Measurements from ENCODE around the gene CNTN6.

Gene CNTN6

DNA sequence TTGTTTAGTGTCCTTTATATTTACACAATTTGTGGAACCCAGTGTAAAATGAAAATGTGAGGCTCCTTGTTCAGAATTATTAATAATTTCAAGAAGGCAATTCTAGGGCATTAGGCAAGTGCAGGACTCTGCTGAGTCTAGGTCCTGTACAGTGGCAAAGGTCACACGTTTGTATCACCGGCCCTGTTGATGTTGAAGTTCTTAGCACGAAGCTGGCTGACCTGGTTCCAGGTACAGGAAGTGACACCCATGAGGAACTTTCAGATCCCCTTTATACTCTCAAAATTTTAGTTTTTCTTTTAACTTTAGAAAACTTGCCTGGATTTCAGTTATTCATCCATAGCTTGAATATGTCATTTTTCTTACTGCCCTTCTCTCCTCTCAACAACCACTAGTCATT is 349.4 kb downstream of the CNTN6 start:
- DNase-seq: no peak
- no peak overlapping the region for H2AK5ac ChIP-seq (ENCODE audit: low read length, severe bottlenecking)
- H3K27ac ChIP-seq (ENCODE audit: low read length, poor library complexity, severe bottlenecking): no peak overlapping the region
- H2AFZ ChIP-seq (ENCODE audit: low read depth, low read length): no peak overlapping the region
- no peak overlapping the region for H3K4me3 ChIP-seq (ENCODE audit: insufficient read depth in 1 of 2, low read depth in 1 of 2, low read length in 2 of 2)
- no peak overlapping the region for H3K23ac ChIP-seq (ENCODE audit: low read length in 2 of 2)
- no peak overlapping the region for H2BK120ac ChIP-seq (ENCODE audit: low read depth, low read length)
- no peak overlapping the region for H2BK5ac ChIP-seq (ENCODE audit: low read depth, low read length, poor library complexity, severe bottlenecking)
- no peak overlapping the region for H3K14ac ChIP-seq (ENCODE audit: low read length in 2 of 2)
- H3K79me1 ChIP-seq (replicated peaks; ENCODE audit: low read length, poor library complexity, severe bottlenecking): no peaks in the 10 kb centered on the region
- H3K4me2 ChIP-seq (ENCODE audit: low read length, poor library complexity, severe bottlenecking): no peak overlapping the region
- H3K36me3 ChIP-seq (ENCODE audit: control insufficient read depth in 1 of 2, insufficient read depth in 2 of 2, low read depth in 1 of 2, low read length in 2 of 2): no peaks in the 10 kb centered on the region
- H3K4me1 ChIP-seq (ENCODE audit: control insufficient read depth, insufficient read depth, low read depth, low read length): no peaks in the 10 kb centered on the region
- H3K9me3 ChIP-seq (ENCODE audit: control insufficient read depth, low read length): peaks cover 3% of the 10 kb centered on the region
- WGBS: 52% methylated on average over 3 of the region's 3 CpGs
- H3K18ac ChIP-seq (ENCODE audit: low read depth in 1 of 2, low read length in 2 of 2): no peak overlapping the region
- H2BK15ac ChIP-seq (ENCODE audit: low read depth, poor library complexity, severe bottlenecking): no peak overlapping the region
- H3K27me3 ChIP-seq (ENCODE audit: control insufficient read depth in 1 of 2, insufficient read depth in 1 of 2, low read length in 2 of 2): no peaks in the 10 kb centered on the region
- no peak overlapping the region for H3K4ac ChIP-seq (ENCODE audit: low read depth in 1 of 2, low read length in 2 of 2)
- H2BK12ac ChIP-seq (ENCODE audit: low read length in 2 of 2): no peak overlapping the region
- no peak overlapping the region for H4K91ac ChIP-seq (ENCODE audit: low read length)
- H3K9ac ChIP-seq (ENCODE audit: low read length): no peak overlapping the region
- H4K8ac ChIP-seq (ENCODE audit: low read length): no peak overlapping the region

DNA sequence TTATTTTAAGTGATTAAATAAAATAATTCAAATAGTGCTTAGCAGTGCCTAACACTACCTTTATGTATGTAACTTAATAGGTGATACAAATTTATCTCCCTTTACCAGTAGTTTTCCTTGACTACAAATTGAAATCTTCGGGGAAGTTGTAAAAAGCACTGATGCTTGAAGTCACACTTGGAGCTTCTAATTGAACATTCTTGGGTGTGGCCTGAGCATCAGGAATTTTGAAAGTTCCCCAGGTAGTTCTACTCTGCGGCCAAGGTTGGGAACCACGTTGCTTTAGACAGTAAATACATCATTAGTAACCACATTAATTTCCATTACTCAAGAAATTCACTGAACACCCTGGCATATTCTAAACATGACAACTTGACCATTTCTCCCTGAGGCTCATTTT is 351.4 kb downstream of the CNTN6 start:
- H3K9me3 ChIP-seq (ENCODE audit: control insufficient read depth, low read length): peaks cover 3% of the 10 kb centered on the region
- no peak overlapping the region for H3K27ac ChIP-seq (ENCODE audit: low read length, poor library complexity, severe bottlenecking)
- no peak overlapping the region for H2BK15ac ChIP-seq (ENCODE audit: low read depth, poor library complexity, severe bottlenecking)
- no peak overlapping the region for H3K23ac ChIP-seq (ENCODE audit: low read length in 2 of 2)
- H4K91ac ChIP-seq (ENCODE audit: low read length): no peak overlapping the region
- no peak overlapping the region for H2BK5ac ChIP-seq (ENCODE audit: low read depth, low read length, poor library complexity, severe bottlenecking)
- no peak for DNase-seq
- no peak overlapping the region for H3K18ac ChIP-seq (ENCODE audit: low read depth in 1 of 2, low read length in 2 of 2)
- no peak overlapping the region for H2AFZ ChIP-seq (ENCODE audit: low read depth, low read length)
- no peak overlapping the region for H3K14ac ChIP-seq (ENCODE audit: low read length in 2 of 2)
- H3K4me1 ChIP-seq (ENCODE audit: control insufficient read depth, insufficient read depth, low read depth, low read length): no peaks in the 10 kb centered on the region
- no peak overlapping the region for H3K4me3 ChIP-seq (ENCODE audit: insufficient read depth in 1 of 2, low read depth in 1 of 2, low read length in 2 of 2)
- no peaks in the 10 kb centered on the region for H3K79me1 ChIP-seq (replicated peaks; ENCODE audit: low read length, poor library complexity, severe bottlenecking)
- no peaks in the 10 kb centered on the region for H3K27me3 ChIP-seq (ENCODE audit: control insufficient read depth in 1 of 2, insufficient read depth in 1 of 2, low read length in 2 of 2)
- no peak overlapping the region for H3K9ac ChIP-seq (ENCODE audit: low read length)
- no peak overlapping the region for H3K4me2 ChIP-seq (ENCODE audit: low read length, poor library complexity, severe bottlenecking)
- H2AK5ac ChIP-seq (ENCODE audit: low read length, severe bottlenecking): no peak overlapping the region
- H2BK12ac ChIP-seq (ENCODE audit: low read length in 2 of 2): no peak overlapping the region
- 51% methylated on average over 3 of the region's 3 CpGs for WGBS
- no peak overlapping the region for H2BK120ac ChIP-seq (ENCODE audit: low read depth, low read length)
- H3K4ac ChIP-seq (ENCODE audit: low read depth in 1 of 2, low read length in 2 of 2): no peak overlapping the region
- H3K36me3 ChIP-seq (ENCODE audit: control insufficient read depth in 1 of 2, insufficient read depth in 2 of 2, low read depth in 1 of 2, low read length in 2 of 2): no peaks in the 10 kb centered on the region
- H4K8ac ChIP-seq (ENCODE audit: low read length): no peak overlapping the region

DNA sequence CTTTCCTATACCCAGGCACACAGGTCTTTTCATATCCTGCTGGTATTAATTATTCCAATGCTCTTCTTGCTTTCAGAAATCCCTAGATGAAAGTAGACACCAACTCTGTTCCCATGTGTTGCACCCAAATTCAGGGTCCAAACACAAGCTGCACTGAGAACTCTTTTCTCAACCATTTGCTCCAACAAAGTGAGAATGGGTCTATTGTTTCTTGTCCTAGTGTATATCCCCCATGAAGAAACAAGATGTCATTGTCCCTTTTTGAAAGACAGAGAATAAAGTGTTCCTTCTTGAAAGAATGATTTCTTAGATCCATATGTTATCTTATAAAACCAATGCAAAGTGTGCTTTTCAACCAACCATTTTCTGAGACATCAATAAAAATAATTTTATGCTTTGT is 353.7 kb downstream of the CNTN6 start:
- Histone ChIP-seq H2BK15ac (ENCODE audit: low read depth, poor library complexity, severe bottlenecking) (no peak overlapping the region), H2BK5ac (ENCODE audit: low read depth, low read length, poor library complexity, severe bottlenecking) (no peak overlapping the region), H3K9ac (ENCODE audit: low read length) (no peak overlapping the region), H4K8ac (ENCODE audit: low read length) (no peak overlapping the region), H3K4ac (ENCODE audit: low read depth in 1 of 2, low read length in 2 of 2) (no peak overlapping the region), H2BK12ac (ENCODE audit: low read length in 2 of 2) (no peak overlapping the region), H4K91ac (ENCODE audit: low read length) (no peak overlapping the region), H3K9me3 (ENCODE audit: control insufficient read depth, low read length) (no peaks in the 10 kb centered on the region), H3K27ac (ENCODE audit: low read length, poor library complexity, severe bottlenecking) (no peak overlapping the region), H2BK120ac (ENCODE audit: low read depth, low read length) (no peak overlapping the region), H3K79me1 (replicated peaks; ENCODE audit: low read length, poor library complexity, severe bottlenecking) (no peaks in the 10 kb centered on the region), H3K36me3 (ENCODE audit: control insufficient read depth in 1 of 2, insufficient read depth in 2 of 2, low read depth in 1 of 2, low read length in 2 of 2) (no peaks in the 10 kb centered on the region), H2AK5ac (ENCODE audit: low read length, severe bottlenecking) (no peak overlapping the region), H3K4me3 (ENCODE audit: insufficient read depth in 1 of 2, low read depth in 1 of 2, low read length in 2 of 2) (no peak overlapping the region), H3K23ac (ENCODE audit: low read length in 2 of 2) (no peak overlapping the region), H2AFZ (ENCODE audit: low read depth, low read length) (no peak overlapping the region), H3K4me1 (ENCODE audit: control insufficient read depth, insufficient read depth, low read depth, low read length) (no peaks in the 10 kb centered on the region), H3K27me3 (ENCODE audit: control insufficient read depth in 1 of 2, insufficient read depth in 1 of 2, low read length in 2 of 2) (no peaks in the 10 kb centered on the region), H3K18ac (ENCODE audit: low read depth in 1 of 2, low read length in 2 of 2) (no peak overlapping the region), H3K14ac (ENCODE audit: low read length in 2 of 2) (no peak overlapping the region), H3K4me2 (ENCODE audit: low read length, poor library complexity, severe bottlenecking) (no peak overlapping the region)
- DNase-seq: no peak

DNA sequence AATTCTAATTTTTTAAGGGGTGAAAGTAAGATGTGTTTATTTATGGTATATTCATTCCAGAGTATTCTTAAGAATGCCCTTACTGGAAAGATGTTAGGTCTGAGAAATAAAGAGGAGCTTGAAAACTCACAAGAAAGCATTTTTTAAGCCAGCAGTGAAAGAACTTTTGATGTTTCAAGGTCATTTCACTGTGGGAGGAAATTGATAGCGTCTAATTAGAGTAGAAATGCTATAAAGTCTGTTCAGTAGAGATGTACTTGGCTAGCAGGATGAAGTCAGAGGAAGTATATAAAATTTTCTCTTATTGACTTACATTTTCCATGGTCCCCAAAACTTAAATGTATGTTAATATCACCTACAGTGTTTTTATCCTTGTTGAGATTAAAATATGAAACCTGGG is 354.6 kb downstream of the CNTN6 start:
- Histone ChIP-seq H3K18ac (ENCODE audit: low read depth in 1 of 2, low read length in 2 of 2) (no peak overlapping the region), H4K8ac (ENCODE audit: low read length) (no peak overlapping the region), H4K91ac (ENCODE audit: low read length) (no peak overlapping the region), H3K4me3 (ENCODE audit: insufficient read depth in 1 of 2, low read depth in 1 of 2, low read length in 2 of 2) (no peak overlapping the region), H2AFZ (ENCODE audit: low read depth, low read length) (no peak overlapping the region), H2AK5ac (ENCODE audit: low read length, severe bottlenecking) (no peak overlapping the region), H3K4me2 (ENCODE audit: low read length, poor library complexity, severe bottlenecking) (no peak overlapping the region), H3K36me3 (ENCODE audit: control insufficient read depth in 1 of 2, insufficient read depth in 2 of 2, low read depth in 1 of 2, low read length in 2 of 2) (no peaks in the 10 kb centered on the region), H2BK120ac (ENCODE audit: low read depth, low read length) (no peak overlapping the region), H2BK15ac (ENCODE audit: low read depth, poor library complexity, severe bottlenecking) (no peak overlapping the region), H3K27ac (ENCODE audit: low read length, poor library complexity, severe bottlenecking) (no peak overlapping the region), H3K4me1 (ENCODE audit: control insufficient read depth, insufficient read depth, low read depth, low read length) (no peaks in the 10 kb centered on the region), H2BK12ac (ENCODE audit: low read length in 2 of 2) (no peak overlapping the region), H3K27me3 (ENCODE audit: control insufficient read depth in 1 of 2, insufficient read depth in 1 of 2, low read length in 2 of 2) (no peaks in the 10 kb centered on the region), H3K9me3 (ENCODE audit: control insufficient read depth, low read length) (no peaks in the 10 kb centered on the region), H3K79me1 (replicated peaks; ENCODE audit: low read length, poor library complexity, severe bottlenecking) (no peaks in the 10 kb centered on the region), H3K4ac (ENCODE audit: low read depth in 1 of 2, low read length in 2 of 2) (no peak overlapping the region), H2BK5ac (ENCODE audit: low read depth, low read length, poor library complexity, severe bottlenecking) (no peak overlapping the region), H3K14ac (ENCODE audit: low read length in 2 of 2) (no peak overlapping the region), H3K23ac (ENCODE audit: low read length in 2 of 2) (no peak overlapping the region), H3K9ac (ENCODE audit: low read length) (no peak overlapping the region)
- no peak for DNase-seq
- 78% methylated on average over 1 of the region's 1 CpG for WGBS
